ENCODE measurements around the gene ITGB7.

DNA sequence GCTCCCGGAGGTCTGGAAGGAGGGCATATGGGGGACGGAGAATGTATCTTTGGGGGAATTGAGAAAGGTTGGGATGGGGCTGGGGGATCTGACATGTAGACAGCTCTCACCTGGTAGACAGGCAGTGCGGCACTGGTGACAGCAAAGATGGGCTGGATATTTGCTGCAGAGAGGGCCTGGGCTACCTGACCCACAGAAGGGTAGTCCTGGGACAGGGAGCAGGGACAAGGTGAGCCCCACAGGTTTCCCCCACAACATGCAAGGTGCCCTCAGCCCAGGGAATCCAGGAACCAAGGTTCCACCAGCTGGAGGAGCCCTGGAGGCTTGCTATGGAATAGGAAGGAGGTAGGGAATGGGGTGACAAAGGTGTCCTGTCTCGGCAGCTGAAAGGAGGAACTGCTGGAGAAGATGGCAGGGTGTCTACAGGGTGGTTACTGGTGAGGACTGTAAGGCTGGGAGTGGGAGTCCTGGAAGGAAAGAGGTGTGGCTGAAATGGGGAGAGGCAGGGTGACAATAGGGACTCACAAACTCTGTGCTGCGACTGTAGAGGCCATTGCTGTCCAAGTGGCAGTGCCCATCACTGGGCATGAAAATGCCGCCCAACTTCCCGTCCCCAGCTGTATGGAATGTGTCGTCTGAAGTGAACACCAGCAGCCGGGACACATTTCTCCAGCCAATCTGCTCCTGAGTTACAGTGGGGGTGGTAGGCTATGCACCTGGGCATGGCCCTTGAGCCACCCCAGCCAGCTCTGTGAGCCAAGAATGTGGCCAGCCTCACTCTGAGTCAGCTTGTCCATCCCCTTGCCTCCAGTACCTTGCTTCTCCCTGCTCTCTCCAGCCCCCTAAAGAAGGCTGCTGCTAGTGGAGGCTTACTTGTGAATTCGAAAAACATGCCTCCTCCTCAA is 11.3 kb downstream of the ITGB7 start:
- TF ChIP-seq POLR2A (IDR thresholded peaks at IDR 0.05), result no peak
- TF ChIP-seq, protein P1, sequence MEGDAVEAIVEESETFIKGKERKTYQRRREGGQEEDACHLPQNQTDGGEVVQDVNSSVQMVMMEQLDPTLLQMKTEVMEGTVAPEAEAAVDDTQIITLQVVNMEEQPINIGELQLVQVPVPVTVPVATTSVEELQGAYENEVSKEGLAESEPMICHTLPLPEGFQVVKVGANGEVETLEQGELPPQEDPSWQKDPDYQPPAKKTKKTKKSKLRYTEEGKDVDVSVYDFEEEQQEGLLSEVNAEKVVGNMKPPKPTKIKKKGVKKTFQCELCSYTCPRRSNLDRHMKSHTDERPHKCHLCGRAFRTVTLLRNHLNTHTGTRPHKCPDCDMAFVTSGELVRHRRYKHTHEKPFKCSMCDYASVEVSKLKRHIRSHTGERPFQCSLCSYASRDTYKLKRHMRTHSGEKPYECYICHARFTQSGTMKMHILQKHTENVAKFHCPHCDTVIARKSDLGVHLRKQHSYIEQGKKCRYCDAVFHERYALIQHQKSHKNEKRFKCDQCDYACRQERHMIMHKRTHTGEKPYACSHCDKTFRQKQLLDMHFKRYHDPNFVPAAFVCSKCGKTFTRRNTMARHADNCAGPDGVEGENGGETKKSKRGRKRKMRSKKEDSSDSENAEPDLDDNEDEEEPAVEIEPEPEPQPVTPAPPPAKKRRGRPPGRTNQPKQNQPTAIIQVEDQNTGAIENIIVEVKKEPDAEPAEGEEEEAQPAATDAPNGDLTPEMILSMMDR (IDR thresholded peaks at IDR 0.05), result no peak

Data from right lobe of liver (tissue), 4 donors.